ENCODE measurements around the gene SULT4A1. TPM values are rescaled to one million over a fixed set of nuclear protein-coding genes. Genes with fewer than 3 reads are reported as not detected.
A peak's percentile ranks its signal among the peaks of the same experiment; 100 is the strongest.

SULT4A1 gene
- total RNA-seq, 1 experiment from 2014 or later = 12.6 TPM

- Mint-ChIP-seq H3K9me3 (no peaks in the 10 kb centered on the region), H3K36me3 (no peaks in the 10 kb centered on the region), H3K27ac (no peak overlapping the region), H3K4me1 (no peaks in the 10 kb centered on the region), H3K27me3 (ENCODE audit: low read depth) (peaks cover 3% of the 10 kb centered on the region), H3K4me3 (no peak overlapping the region)
- TF ChIP-seq, protein P1, sequence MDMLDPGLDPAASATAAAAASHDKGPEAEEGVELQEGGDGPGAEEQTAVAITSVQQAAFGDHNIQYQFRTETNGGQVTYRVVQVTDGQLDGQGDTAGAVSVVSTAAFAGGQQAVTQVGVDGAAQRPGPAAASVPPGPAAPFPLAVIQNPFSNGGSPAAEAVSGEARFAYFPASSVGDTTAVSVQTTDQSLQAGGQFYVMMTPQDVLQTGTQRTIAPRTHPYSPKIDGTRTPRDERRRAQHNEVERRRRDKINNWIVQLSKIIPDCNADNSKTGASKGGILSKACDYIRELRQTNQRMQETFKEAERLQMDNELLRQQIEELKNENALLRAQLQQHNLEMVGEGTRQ (CRISPR knock-in tag; IDR thresholded peaks at IDR 0.05) = 0 out of 2 replicates have a peak, but pooled peaks have one; percentile 33
- TF ChIP-seq ZNF121 (CRISPR knock-in tag; IDR thresholded peaks at IDR 0.05) = peak; percentile 98
- no peak for TF ChIP-seq IRF1 (CRISPR knock-in tag; IDR thresholded peaks at IDR 0.05)
- TF ChIP-seq CBFB (CRISPR knock-in tag; IDR thresholded peaks at IDR 0.05; ENCODE audit: low read depth) = no peak
- TF ChIP-seq NR3C1 (CRISPR knock-in tag; conservative IDR thresholded peaks at IDR 0.05; ENCODE audit: low read depth) = no peak
- no peak for TF ChIP-seq MLX (CRISPR knock-in tag; IDR thresholded peaks at IDR 0.05)
- no peak for TF ChIP-seq NFATC4 (CRISPR knock-in tag; IDR thresholded peaks at IDR 0.05)
- no peak for TF ChIP-seq GRHL2 (CRISPR knock-in tag; IDR thresholded peaks at IDR 0.05; ENCODE audit: insufficient replicate concordance, severe bottlenecking)
- no peak for TF ChIP-seq EMX1 (CRISPR knock-in tag; IDR thresholded peaks at IDR 0.05)
- no peak for TF ChIP-seq TCF7 (CRISPR knock-in tag; IDR thresholded peaks at IDR 0.05; ENCODE audit: low read depth)
- ATAC-seq (peak; percentile 26), DNase-seq (ENCODE audit: low spot score) (peak; percentile 35)
- POLR2A ChIA-PET = no interaction called here
- CTCF ChIA-PET = interaction anchor here (0.7 to 14.0 kb wide), 3 partner anchors 13 to 96 kb away, joined by 4 to 162 read pairs (median 5); no protein-coding TSS in a partner anchor
Observed at GRCh38 chr22:43895986-43896645, 33.8 kb upstream of the SULT4A1 start.

- no peak overlapping the region for H3K4me3 Mint-ChIP-seq
- ATAC-seq (no peak), DNase-seq (ENCODE audit: low spot score) (no peak)
- no peaks in the 10 kb centered on the region for H3K9me3 Mint-ChIP-seq
- H3K27me3 Mint-ChIP-seq (ENCODE audit: low read depth) = peaks cover 14% of the 10 kb centered on the region
- ChIA-PET CTCF (interaction anchor here (14.0 kb wide), 1 partner anchor 11 kb away, joined by 162 read pairs; no protein-coding TSS in a partner anchor), POLR2A (no interaction called here)
- no peaks in the 10 kb centered on the region for H3K4me1 Mint-ChIP-seq
- TF ChIP-seq FOXP1 (CRISPR knock-in tag; IDR thresholded peaks at IDR 0.05; ENCODE audit: borderline replicate concordance) = no peak
- TF ChIP-seq ELF4 (CRISPR knock-in tag; IDR thresholded peaks at IDR 0.05; ENCODE audit: low read depth) = no peak
- no peak for TF ChIP-seq MAX (CRISPR knock-in tag; IDR thresholded peaks at IDR 0.05)
- no peak for TF ChIP-seq HMGA2 (CRISPR knock-in tag; IDR thresholded peaks at IDR 0.05)
- no peak for TF ChIP-seq ZNF671 (CRISPR knock-in tag; IDR thresholded peaks at IDR 0.05)
- TF ChIP-seq FOXP4 (CRISPR knock-in tag; IDR thresholded peaks at IDR 0.05) = no peak
- H3K36me3 Mint-ChIP-seq = no peaks in the 10 kb centered on the region
- no peak overlapping the region for H3K27ac Mint-ChIP-seq
Observed at GRCh38 chr22:43894122-43894521, 31.8 kb upstream of the SULT4A1 start.

DNA sequence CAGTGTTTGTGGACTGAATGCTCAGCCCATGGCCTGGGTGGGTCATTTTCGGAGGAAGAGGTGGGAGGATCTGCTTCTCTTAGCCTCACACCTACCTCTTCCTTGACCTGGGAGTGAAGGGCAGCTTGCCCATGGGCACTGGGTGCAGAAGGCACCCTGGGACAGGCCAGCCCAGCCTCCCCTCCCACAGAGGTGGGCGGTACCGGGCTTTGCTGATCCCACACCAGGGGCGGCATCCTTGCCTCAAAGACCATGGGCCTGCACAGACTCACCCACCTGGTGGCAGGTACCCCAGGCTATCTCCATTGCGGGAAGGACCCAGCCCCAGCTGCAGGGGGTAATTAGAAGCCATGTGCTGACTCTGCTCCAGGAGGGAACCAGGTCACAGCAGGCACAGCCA is 31.0 kb upstream of the SULT4A1 start:
- Mint-ChIP-seq H3K27ac (no peak overlapping the region), H3K27me3 (ENCODE audit: low read depth) (peaks cover 14% of the 10 kb centered on the region), H3K36me3 (no peaks in the 10 kb centered on the region), H3K9me3 (no peaks in the 10 kb centered on the region), H3K4me1 (no peaks in the 10 kb centered on the region), H3K4me3 (no peak overlapping the region)
- POLR2A ChIA-PET = no interaction called here
- DNase-seq (ENCODE audit: low spot score) = no peak
- CTCF ChIA-PET = interaction anchor here (1.2 to 14.0 kb wide), 2 partner anchors 10 to 53 kb away, joined by 3 to 162 read pairs; no protein-coding TSS in a partner anchor
- no peak for ATAC-seq
- no peak for TF ChIP-seq ZMAT4 (CRISPR knock-in tag; IDR thresholded peaks at IDR 0.05)
- TF ChIP-seq SMAD3 (CRISPR knock-in tag; IDR thresholded peaks at IDR 0.05; ENCODE audit: borderline replicate concordance) = no peak
- no peak for TF ChIP-seq ZNF671 (CRISPR knock-in tag; IDR thresholded peaks at IDR 0.05)
- no peak for TF ChIP-seq NR3C1 (CRISPR knock-in tag; conservative IDR thresholded peaks at IDR 0.05; ENCODE audit: low read depth)
- TF ChIP-seq, protein P2, sequence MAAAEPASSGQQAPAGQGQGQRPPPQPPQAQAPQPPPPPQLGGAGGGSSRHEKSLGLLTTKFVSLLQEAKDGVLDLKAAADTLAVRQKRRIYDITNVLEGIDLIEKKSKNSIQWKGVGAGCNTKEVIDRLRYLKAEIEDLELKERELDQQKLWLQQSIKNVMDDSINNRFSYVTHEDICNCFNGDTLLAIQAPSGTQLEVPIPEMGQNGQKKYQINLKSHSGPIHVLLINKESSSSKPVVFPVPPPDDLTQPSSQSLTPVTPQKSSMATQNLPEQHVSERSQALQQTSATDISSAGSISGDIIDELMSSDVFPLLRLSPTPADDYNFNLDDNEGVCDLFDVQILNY (CRISPR knock-in tag; IDR thresholded peaks at IDR 0.05) = no peak
- TF ChIP-seq, protein P3, sequence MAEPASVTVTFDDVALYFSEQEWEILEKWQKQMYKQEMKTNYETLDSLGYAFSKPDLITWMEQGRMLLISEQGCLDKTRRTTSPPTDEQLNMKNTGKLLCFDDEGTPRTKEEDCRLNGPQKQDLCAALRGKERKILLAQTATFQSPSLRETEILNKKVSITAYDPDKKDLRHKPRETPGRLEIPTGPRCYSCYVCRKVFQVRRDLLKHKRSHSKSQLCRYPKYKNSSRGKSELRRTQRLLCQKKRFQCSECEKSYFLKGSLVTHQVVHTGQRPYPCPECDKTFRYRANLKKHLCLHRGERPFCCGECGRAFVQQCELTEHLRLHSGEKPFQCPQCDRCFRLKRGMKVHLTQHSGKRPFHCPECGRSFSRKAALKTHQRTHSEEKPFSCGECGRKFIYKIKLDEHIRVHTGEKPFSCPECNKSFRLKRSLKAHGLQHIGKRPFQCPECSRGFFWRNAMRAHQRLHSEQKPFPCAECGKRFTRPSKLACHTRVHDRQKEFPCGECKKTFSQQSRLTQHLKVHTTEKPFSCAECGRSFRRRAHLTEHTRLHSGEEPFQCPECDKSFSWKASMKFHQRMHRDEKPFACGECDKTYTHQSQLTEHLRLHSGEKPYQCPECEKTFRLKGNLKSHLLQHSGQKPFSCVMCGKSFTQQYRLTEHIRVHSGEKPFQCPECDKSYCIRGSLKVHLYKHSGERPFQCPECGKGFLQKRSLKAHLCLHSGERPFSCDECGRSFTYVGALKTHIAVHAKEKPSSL (CRISPR knock-in tag; conservative IDR thresholded peaks at IDR 0.05) = no peak
- TF ChIP-seq, protein P4, sequence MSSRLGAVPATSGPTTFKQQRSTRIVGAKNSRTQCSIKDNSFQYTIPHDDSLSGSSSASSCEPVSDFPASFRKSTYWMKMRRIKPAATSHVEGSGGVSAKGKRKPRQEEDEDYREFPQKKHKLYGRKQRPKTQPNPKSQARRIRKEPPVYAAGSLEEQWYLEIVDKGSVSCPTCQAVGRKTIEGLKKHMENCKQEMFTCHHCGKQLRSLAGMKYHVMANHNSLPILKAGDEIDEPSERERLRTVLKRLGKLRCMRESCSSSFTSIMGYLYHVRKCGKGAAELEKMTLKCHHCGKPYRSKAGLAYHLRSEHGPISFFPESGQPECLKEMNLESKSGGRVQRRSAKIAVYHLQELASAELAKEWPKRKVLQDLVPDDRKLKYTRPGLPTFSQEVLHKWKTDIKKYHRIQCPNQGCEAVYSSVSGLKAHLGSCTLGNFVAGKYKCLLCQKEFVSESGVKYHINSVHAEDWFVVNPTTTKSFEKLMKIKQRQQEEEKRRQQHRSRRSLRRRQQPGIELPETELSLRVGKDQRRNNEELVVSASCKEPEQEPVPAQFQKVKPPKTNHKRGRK (CRISPR knock-in tag; IDR thresholded peaks at IDR 0.05; ENCODE audit: borderline replicate concordance) = no peak
- no peak for TF ChIP-seq PRRX2 (CRISPR knock-in tag; IDR thresholded peaks at IDR 0.05)

Data from WTC11 (cell line).